ENCODE results near the gene SIAH2.

GRCh38 chr3:150763841-150764483, 993 bp upstream of the SIAH2 start:
- peak; percentile 37 to 49 for TF ChIP-seq CTCF (conservative IDR thresholded peaks at IDR 0.05; ENCODE audit: low read depth in 2 of 2)
- no peak for TF ChIP-seq POLR2AphosphoS5 (IDR thresholded peaks at IDR 0.05; ENCODE audit: low read depth)
- TF ChIP-seq EZH2 (IDR thresholded peaks at IDR 0.05; ENCODE audit: low read depth, unreplicated experiment): peak; percentile 6
- no peak for TF ChIP-seq EZH2phosphoT487 (IDR thresholded peaks at IDR 0.05; ENCODE audit: unreplicated experiment)
- TF ChIP-seq NANOG (IDR thresholded peaks at IDR 0.05; ENCODE audit: borderline replicate concordance): no peak
- no peak for TF ChIP-seq JUNB (IDR thresholded peaks at IDR 0.05; ENCODE audit: unreplicated experiment)
- TF ChIP-seq ETS1 (IDR thresholded peaks at IDR 0.05): no peak
- no peak for TF ChIP-seq ZNF114 (CRISPR knock-in tag; IDR thresholded peaks at IDR 0.05)
- no peak for TF ChIP-seq CREB1 (CRISPR knock-in tag; IDR thresholded peaks at IDR 0.05; ENCODE audit: low read depth)
